ENCODE data around the gene FAM234B.
"Not testable (repeated sequence)": the region's sequence is repeated elsewhere in the genome, so short reads cannot be mapped to it uniquely, and the experiment has no call there.

Gene FAM234B

DNA sequence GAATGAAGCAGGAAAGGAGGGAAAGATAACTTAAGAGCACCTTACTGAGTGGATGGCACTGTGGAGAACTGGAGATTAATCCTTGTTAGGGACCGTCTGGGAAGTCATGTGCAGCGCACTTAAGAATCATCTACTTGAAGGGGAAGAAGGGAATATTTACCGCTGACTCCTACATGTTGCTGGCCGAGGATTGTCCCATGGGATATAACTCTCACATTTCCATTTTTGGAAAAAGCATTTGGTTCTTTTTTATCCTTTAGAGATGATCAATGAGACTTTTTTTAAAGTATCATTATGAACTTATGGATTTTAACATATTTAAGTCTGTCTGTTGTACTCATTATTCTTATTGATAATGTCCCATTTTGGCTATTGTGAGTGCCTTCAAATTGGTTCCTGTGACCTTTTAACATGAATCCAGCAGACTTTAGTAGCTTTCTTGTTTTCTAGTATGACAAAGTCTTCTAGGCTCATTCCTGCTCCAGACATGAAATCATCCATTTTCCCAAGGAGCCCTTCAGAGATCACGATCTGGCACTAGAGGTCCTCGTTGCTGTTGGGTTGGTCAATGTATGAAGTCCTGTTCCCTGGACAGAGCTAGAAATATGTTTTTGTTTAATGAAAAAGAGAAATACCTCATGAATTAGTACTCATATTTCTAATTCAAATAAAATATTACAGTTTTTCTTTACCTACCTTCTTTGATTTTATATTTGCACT, 20.2 kb upstream of the FAM234B start:
- DNase-seq (ENCODE audit: low spot score) = no peak
- peak; percentile 74 for FAIRE-seq

DNA sequence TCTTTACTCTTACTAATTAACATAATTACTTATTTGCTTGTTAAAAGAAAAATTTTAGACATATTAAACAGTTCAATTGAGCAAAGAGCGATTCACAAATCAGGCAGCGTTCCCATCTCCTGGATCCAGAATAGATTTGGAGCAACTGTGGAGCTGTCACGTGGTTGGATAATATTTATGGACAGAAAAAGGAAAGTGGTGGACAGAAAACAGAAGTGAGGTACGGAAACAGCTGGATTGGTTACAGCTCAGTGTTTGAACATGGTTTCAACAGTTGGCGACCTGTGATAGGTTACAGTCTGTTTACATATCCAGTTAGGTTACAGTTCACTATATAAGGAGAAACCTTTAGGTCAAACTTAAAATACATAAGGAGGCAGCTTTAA, 19.7 kb upstream of the FAM234B start:
- no peak for DNase-seq (ENCODE audit: low spot score)
- peak; percentile 63 for FAIRE-seq

DNA sequence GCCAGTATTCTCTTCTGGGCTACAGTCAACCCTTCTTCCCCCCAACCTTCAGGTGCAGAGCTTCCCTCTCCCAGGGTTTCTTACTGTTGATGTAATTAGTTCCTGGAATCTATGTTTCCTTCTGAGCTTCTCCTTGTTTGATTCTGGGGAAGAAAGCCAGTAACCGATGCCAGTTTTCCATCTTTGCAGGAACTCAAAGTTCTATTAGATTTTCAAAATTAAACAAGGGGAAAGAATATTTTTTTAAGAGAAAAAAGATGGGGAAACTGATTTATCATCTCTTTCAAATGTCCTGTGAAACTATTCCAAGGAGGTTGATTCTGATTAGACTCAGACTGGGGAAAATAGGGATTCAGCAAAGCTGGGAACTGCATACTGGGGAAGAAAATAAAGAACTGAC, 17.9 kb upstream of the FAM234B start:
- FAIRE-seq = no peak
- DNase-seq (ENCODE audit: low spot score) = no peak

DNA sequence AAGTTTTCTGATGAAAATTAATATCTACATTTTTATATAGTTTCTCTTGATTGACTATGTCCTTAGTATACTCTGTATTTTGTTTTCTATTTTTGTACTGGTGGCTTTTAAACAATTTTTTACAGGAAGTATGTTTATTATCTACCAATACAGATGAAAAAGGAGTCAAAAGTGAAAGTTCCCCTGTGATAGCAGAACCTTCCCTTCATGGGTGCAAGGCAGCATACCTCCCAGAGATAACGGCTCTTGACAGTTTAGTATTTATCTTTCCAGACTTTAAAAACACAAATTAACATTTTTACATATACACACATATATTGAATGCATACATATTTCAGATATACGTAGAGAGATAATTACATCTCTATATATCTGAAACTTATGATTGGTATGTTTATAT, 17.1 kb upstream of the FAM234B start:
- DNase-seq (ENCODE audit: low spot score) (no peak), FAIRE-seq (no peak)

DNA sequence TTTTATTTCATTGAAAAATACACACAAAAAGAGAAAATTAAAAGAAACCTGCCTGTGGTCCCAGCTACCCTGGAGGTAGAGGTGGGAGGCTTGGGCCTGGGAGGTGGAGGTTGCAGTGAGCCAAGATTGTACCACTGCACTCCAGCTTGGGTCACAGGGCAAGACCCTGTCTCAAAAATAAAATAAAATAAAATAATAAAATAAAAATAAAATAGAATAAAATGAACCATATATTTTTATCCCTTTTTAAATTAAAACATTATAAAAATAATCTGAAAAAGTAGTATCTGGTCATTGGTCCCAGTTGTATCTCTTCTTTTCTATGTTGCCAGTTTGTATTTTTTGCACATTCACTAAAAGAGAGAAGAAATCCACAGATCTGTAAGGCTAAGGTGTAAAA, 16.7 kb upstream of the FAM234B start:
- FAIRE-seq (no peak), DNase-seq (ENCODE audit: low spot score) (no peak)

DNA sequence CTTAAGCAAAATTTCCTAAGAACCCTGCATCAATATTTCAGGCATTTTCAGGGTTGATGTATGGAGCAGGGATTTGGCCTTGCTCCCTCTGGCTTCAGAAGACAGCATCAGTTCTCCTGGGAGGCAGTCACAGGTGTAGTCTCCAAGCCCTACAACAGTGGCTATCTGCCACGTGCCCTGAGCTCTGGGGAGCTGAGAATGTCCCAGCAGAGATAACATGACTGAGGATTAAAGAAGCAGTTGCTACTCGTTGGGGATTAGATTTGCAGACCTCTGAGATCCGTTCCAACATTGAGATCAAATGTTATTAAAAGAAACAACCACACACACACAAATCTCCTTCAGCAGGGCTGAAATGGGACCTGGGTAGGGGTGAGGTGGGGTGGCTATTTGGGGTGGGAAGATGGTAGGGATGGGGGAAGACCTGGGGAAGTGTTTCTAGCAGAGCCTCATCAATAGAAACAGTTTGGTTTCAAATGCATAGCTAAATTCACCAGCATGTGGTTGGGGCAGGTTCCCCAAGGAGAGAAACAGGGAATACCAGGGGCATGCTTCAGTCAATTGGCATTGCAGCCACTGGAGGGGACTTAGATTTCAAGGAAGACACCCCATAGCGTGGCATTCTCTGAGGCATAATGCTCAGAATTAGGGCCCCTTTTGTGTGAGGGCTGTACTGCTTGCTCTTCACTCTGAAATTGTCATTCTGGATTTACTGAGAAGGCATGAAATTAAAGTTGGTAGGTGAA, 15.2 kb upstream of the FAM234B start:
- DNase-seq (ENCODE audit: low spot score) = no peak
- FAIRE-seq = no peak

DNA sequence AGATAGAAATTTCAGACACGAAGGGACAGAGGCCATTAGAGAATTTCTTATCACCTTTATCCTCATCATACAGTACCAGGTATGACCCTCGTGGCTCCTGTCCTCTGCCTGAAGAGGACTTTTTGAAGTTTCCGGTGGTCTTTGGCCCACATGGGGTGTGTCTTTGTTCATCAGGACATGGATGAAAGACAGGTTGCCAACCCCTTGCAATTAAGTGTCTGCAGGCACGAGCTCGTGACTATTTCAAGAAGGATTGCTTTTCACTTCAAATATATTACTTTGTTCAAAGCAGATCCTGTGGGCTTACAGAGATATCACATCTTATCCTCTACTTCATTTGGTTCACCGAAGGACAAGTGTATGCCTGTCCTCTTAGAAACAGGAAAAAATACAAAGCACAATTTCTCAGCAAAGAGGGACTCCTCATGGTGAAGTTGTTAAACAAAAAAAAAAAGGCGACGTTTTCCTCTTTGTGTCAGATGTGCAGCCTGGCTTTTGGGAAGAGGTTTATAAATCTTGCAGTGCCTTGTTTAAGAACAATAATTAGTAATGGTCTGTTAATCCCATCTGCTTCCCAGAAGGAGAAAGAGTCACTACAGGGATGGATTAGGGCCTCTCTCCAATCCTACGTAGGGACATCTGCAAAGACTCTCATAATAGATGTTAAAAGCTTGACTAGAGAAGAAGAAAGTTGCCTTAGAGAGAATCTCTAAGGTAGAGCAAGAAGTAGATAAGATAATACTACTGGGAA, 13.5 kb upstream of the FAM234B start:
- DNase-seq (ENCODE audit: low spot score) (no peak), FAIRE-seq (no peak)

DNA sequence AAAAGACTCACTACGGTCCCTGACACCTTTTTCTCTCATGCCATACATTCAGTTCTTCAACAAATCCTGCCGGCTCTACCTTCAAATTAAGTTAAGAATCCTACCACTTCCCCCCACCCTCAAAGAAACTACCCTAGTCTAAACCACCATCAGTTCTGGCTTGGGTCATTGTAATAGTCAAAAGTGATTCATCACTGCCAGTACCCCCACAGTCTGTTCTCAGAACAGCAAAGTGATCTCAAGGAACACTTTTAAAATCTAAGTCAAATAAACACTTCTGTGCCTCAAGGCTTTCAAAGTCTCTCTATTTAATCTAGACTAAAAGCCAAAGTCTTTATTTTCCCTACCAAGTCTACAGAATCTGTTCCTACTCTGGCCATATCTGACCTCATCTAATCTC, 12.0 kb upstream of the FAM234B start:
- FAIRE-seq = no peak
- DNase-seq (ENCODE audit: low spot score) = no peak

DNA sequence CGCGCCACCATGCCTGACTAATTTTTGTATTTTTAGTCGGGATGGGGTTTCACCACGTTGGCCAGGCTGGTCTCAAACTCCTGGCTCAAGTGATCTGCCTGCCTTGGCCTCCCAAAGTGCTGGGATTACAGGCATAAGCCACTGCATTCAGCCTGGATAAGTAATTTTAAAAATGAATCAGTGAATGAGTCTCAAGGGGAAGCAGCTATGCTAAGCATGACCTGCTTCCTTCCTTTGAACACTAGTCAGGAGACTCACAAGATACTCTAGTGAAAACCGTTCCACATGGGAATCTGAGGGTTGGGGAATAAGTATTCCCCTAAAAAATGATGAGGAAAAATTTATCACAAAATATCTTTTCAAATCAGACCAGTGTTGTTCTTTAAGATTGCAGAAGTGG, 10.7 kb upstream of the FAM234B start:
- no peak for FAIRE-seq
- no peak for DNase-seq (ENCODE audit: low spot score)

DNA sequence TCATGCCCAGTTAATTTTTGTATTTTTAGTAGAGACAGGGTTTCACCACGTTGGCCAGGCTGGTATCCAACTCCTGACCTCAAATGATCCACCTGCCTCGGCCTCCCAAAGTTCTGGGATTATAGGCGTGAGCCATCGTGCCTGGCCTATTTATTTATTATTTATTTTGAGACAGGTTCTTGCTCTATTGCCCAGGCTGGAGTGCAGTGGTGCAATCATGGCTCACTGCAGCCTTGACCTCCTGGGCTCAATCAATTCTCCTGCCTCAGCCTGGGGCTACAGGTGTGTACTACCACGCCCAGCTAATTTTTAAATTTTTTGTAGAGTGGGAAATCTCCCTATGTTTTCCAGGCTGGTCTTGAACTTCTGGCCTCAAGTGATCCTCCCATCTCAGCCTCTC, 8.8 kb upstream of the FAM234B start:
- DNase-seq (ENCODE audit: low spot score); FAIRE-seq: not testable (repeated sequence)

DNA sequence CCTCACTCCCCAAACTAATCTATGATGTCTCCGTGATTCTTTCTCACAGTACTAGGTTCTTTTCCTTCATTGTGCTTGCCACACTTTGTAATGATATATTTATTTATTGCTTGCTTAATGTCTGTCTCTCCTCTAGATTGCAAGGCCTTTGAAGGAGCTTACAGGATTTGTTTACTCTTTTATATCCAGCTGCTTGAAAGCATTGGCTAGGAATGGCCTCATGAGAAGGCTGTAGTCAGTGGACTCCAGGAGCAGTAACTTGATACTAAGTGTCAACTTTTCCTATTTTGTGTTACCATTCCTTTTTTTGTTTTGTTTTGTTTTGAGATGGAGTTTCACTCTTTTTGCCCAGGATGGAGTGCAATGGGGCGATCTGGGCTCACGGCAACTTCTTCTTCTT, 7.3 kb upstream of the FAM234B start:
- no peak for DNase-seq (ENCODE audit: low spot score)

DNA sequence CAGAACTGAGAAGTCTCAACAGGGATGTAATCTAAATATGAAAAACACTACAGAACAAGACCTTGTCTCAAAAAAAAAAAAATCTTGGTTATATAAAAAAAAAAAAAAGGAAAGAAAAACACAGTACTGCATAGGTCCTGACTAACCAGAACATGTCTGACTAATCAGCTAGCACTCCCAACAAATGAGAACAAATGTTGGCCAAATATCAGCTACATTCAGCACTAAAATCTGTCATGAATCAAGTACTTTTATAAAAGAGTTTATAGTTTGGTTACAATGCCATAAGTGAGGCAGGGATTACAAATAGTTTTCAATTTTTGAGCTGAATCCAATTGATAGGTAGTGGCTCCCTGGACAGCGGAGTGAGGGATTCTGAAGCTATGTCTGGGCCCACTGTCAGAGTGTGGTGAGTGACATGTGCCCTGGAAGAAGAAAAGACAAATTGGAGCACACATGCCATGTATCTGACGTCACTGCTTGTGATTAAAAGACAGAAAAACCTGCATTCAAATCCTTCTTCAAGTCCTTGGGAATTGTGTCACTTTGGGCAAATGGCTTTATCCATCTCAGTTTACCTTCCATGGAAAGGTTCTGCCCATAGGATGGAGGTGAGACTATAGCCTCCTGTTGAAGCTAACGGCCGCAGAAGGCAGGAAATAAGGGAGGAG, 5.6 kb upstream of the FAM234B start:
- no peak for FAIRE-seq
- DNase-seq (ENCODE audit: low spot score) = no peak

More for the DNA sequence above, 7.3 kb upstream of the FAM234B start:
- FAIRE-seq = no peak

DNA sequence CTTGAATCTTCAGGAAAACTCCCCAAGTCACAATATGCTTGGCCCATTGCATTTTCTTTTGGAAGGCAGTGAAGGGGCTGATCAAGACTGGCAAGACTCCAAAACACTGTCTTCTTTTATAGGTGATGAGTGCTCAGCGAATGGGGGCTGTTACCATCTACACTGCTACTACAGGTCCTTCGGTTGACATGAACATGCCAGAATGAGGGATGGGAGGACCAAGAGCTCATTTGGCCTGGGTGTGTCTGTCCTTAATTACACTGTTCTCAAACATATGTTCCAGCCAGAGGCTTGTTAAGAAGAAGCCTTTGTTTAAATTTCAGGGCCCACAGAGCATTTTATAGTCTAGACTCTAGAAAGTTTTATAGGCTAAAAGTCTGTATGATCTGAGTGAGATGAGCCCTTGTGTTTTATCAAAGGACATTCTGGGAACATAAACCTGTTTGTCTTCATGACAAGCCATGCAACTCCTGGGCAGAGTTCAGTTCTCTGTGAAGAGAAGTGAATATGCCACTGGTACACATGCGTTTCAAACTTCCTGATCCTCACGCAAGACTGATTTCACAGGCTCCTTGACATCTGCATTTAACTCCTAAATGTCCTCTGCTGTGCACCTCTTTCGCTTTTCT, 4.7 kb upstream of the FAM234B start:
- FAIRE-seq = no peak
- DNase-seq (ENCODE audit: low spot score) = no peak

DNA sequence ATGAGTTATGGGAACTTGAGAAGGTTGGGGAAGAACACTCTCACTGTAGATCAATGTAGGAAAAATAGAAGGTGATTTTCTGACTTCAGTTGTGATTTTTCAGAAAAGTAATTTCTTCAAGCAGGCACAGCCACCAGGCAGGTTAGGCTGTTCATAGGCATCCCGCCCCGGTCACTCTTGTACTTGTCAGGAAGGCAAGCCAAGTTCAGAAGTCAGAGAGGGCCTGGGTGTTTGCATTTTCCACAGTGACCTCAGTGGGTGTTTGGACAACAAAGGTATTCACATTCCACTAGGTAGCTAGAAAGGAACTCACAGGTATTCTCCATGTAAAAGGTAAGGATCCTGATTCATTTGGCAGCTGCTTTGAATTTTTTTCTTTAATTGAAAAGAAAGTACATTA, 3.0 kb upstream of the FAM234B start:
- DNase-seq (ENCODE audit: low spot score) = no peak
- FAIRE-seq = peak; percentile 79

DNA sequence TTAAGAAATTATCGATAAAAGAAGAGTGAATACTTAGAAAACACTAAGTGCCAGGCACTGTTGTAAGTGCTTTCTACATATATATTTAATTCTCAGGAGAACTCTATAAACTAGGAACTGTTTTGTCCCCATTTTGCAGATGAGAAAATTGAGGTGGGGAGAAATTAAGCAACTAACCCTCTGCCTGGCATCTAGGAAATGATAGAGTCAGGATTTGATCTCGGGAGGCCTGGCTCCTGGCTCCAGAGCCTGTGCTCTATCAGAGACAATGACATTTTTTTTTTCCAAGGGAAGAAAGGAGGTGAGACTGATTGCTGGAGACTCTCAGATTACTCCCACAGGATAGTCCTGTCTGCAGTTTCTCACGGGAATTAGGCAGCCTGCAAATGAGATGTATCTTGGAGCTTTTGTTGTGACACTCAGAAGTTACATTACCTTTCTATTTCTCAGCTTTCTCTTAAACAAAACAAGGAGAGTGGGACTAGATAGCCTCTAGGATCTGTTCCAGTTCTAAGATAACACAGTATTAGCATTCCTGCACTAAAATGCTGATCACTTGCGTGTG, 1.4 kb upstream of the FAM234B start:
- DNase-seq (ENCODE audit: low spot score) = no peak
- no peak for FAIRE-seq

DNA sequence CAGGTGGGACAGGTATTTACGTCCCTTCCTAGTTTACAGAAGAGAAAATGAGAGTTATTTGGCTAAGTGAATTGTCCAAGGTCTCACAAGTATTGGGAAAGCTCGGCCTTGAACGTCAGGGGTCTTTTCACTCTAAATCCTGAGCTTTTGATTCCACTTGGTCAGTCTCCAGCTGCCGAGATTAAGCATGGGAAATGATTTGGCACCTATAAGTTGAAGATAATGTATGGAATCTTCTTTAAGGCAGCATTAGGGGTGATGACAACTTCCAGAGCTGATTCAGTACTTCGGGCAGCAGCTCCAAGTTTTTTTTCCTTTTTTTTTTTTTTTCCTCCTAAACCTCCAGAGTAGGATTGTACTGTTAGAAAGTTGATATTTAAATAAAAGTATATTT, 722 bp downstream of the FAM234B start:
- FAIRE-seq (no peak), DNase-seq (ENCODE audit: low spot score) (peak; percentile 43)

DNA sequence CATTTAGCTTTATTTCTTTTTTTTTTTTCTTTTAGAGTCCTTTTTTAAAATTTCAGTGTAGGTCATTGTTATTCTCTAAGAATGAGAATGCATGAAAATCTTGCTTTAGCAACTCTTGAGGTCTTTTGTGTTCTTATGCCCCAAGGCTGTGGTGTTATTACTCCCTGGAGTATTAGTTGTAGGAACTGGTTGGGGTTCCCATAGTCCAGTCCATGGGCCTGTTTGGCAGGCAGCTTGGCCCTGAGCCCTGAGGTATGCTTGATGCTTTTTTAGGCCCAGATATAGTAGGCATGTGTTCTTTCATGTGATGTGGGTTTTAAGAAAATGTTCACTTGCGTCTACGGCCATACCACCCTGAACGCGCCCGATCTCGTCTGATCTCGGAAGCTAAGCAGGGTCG, 1.6 kb downstream of the FAM234B start:
- no peak for FAIRE-seq
- DNase-seq (ENCODE audit: low spot score) = no peak

DNA sequence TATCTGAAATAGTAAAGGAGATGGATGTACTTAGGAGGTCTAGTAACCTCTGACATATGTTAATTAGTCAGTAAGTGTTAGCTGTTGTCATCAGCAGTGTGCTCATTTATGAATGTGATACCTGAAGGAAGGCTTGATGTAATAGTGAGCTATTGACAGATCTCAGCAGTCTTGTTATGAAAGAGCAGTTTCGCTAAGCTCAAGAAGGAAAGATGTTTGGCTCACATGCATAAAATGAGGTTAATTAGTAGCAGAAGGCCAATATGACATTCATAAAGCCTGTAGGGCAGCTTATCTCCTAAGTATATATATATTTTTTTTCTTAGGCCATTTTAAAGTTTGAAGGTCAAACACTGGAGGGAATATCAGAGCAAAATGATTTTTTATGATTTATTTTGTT, 2.8 kb downstream of the FAM234B start:
- DNase-seq (ENCODE audit: low spot score) (no peak), FAIRE-seq (no peak)

DNA sequence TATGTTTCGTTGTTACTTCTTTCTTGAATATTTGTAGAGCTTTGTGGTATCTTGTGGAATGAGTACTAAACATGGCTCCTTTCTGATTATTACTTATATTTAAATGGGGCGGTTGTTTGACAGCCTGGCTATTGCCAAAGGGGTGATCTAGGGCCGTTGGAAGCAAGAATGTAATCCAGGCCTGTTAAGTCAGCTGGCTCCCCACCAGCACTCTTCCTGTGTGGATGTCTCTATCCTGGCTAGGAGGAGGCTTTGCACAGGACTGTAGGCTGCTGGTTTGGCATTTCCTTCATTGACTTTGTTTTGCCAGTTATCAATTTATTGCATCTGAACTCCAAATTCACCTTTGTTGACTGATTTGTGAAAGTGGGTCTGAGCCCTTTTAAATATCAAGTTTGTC, 5.6 kb downstream of the FAM234B start:
- DNase-seq (ENCODE audit: low spot score) = no peak
- FAIRE-seq = no peak

DNA sequence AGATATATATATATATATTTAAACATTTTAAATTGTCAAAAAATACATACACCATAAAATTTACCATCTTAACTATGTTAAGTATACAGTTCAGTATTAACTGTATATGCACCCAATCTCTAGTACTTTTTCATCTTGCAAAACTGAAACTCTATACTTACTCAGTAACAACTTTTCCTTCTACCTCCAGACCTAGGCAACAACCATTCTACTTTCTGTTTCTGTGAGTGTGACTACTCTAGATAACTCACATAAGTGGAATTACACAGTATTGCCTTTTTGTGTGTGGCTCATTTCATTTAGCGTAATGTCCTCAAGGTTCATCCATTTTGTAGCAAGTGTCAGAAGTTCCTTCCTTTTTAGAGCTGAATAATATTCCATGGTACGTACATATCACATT, 8.2 kb downstream of the FAM234B start:
- FAIRE-seq (peak; percentile 5), DNase-seq (ENCODE audit: low spot score) (no peak)

DNA sequence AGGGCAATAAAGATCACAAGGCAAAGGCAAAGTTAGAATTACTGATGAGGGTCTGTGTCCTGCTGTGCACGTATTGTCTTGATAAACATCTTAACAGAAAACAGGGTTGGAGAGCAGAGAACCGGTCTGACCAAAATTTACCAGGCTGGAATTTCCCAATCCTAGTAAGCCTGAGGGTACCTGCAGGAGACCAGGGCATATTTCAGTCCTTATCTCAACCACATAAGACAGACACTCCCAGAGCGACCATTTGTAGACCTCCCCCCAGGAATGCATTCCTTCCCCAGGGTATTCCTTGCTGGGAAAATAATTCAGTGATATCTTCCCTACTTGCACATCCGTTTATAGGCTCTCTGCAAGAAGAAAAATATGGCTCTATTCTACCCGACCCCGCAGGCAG, 9.4 kb downstream of the FAM234B start:
- not testable (repeated sequence) for DNase-seq (ENCODE audit: low spot score); FAIRE-seq

Measured in urothelium cell line (cell line).